ENCODE results near the gene ZNF385C. TPM values are rescaled to one million over a fixed set of nuclear protein-coding genes. Genes with fewer than 3 reads are reported as not detected.

ZNF385C gene
- total RNA-seq, 1 experiment from 2014 or later, result 1.1 TPM

GRCh38 chr17:42061646-42062487 is 36.4 kb downstream of the ZNF385C start:
- no peak for ATAC-seq
- Histone ChIP-seq H3K27ac (ENCODE audit: low read depth, low read length) (no peak overlapping the region), H3K4me1 (ENCODE audit: control insufficient read depth in 1 of 2, insufficient read depth in 2 of 2, low read length in 2 of 2) (peaks cover 2 to 5% of the 10 kb centered on the region in 2 experiments; a peak in 1 of 4 replicates), H3K9ac (ENCODE audit: low read length) (no peak overlapping the region), H3K9me3 (ENCODE audit: control insufficient read depth in 1 of 2, insufficient read depth in 1 of 2, low read depth in 1 of 2, low read length in 2 of 2) (no peaks in the 10 kb centered on the region), H2AFZ (ENCODE audit: low read depth, low read length, poor library complexity, severe bottlenecking) (no peak overlapping the region), H4K20me1 (ENCODE audit: insufficient read depth) (no peaks in the 10 kb centered on the region), H3K4me2 (ENCODE audit: low read length) (no peak overlapping the region), H3K27me3 (ENCODE audit: insufficient read depth, low read length) (no peaks in the 10 kb centered on the region), H3K79me2 (ENCODE audit: insufficient read depth, low read length) (no peaks in the 10 kb centered on the region), H3K4me3 (replicated peaks in 1 of 2; ENCODE audit: low read depth in 1 of 2, low read length in 2 of 2) (no peak overlapping the region), H3K9me2 (ENCODE audit: insufficient read depth) (no peaks in the 10 kb centered on the region), H3K36me3 (ENCODE audit: control insufficient read depth in 1 of 2, insufficient read depth in 2 of 2, low read length in 2 of 2) (no peaks in the 10 kb centered on the region)
- RAD21 ChIA-PET (ENCODE audit: low non-redundant PET in 1 of 2, low total read pairs in 2 of 2, uncharacterized antibody in 2 of 2, unreplicated experiment in 2 of 2), result no interaction called here
- no peak for TF ChIP-seq POLR2A (IDR thresholded peaks at IDR 0.05; ENCODE audit: borderline replicate concordance, extremely low read depth, insufficient read depth, insufficient read length)
- no peak for TF ChIP-seq EGR1 (IDR thresholded peaks at IDR 0.05; ENCODE audit: low read depth)
- TF ChIP-seq RAD21 (IDR thresholded peaks at IDR 0.05; ENCODE audit: low read depth), result no peak
- TF ChIP-seq EZH2phosphoT487 (IDR thresholded peaks at IDR 0.05; ENCODE audit: borderline replicate concordance), result no peak
- no peak for TF ChIP-seq ZNF274 (IDR thresholded peaks at IDR 0.05; ENCODE audit: low read depth, low read length)
- TF ChIP-seq, protein P1, sequence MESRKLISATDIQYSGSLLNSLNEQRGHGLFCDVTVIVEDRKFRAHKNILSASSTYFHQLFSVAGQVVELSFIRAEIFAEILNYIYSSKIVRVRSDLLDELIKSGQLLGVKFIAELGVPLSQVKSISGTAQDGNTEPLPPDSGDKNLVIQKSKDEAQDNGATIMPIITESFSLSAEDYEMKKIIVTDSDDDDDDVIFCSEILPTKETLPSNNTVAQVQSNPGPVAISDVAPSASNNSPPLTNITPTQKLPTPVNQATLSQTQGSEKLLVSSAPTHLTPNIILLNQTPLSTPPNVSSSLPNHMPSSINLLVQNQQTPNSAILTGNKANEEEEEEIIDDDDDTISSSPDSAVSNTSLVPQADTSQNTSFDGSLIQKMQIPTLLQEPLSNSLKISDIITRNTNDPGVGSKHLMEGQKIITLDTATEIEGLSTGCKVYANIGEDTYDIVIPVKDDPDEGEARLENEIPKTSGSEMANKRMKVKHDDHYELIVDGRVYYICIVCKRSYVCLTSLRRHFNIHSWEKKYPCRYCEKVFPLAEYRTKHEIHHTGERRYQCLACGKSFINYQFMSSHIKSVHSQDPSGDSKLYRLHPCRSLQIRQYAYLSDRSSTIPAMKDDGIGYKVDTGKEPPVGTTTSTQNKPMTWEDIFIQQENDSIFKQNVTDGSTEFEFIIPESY (IDR thresholded peaks at IDR 0.05; ENCODE audit: extremely low read depth, insufficient replicate concordance, low read length), result no peak
- no peak for TF ChIP-seq ELF1 (IDR thresholded peaks at IDR 0.05; ENCODE audit: borderline replicate concordance, low read depth)
- no peak for TF ChIP-seq ATF3 (IDR thresholded peaks at IDR 0.05)
- no peak for TF ChIP-seq SIN3A (IDR thresholded peaks at IDR 0.05; ENCODE audit: low read depth)
- no peak for TF ChIP-seq EZH2 (IDR thresholded peaks at IDR 0.05)
- TF ChIP-seq, protein P2, sequence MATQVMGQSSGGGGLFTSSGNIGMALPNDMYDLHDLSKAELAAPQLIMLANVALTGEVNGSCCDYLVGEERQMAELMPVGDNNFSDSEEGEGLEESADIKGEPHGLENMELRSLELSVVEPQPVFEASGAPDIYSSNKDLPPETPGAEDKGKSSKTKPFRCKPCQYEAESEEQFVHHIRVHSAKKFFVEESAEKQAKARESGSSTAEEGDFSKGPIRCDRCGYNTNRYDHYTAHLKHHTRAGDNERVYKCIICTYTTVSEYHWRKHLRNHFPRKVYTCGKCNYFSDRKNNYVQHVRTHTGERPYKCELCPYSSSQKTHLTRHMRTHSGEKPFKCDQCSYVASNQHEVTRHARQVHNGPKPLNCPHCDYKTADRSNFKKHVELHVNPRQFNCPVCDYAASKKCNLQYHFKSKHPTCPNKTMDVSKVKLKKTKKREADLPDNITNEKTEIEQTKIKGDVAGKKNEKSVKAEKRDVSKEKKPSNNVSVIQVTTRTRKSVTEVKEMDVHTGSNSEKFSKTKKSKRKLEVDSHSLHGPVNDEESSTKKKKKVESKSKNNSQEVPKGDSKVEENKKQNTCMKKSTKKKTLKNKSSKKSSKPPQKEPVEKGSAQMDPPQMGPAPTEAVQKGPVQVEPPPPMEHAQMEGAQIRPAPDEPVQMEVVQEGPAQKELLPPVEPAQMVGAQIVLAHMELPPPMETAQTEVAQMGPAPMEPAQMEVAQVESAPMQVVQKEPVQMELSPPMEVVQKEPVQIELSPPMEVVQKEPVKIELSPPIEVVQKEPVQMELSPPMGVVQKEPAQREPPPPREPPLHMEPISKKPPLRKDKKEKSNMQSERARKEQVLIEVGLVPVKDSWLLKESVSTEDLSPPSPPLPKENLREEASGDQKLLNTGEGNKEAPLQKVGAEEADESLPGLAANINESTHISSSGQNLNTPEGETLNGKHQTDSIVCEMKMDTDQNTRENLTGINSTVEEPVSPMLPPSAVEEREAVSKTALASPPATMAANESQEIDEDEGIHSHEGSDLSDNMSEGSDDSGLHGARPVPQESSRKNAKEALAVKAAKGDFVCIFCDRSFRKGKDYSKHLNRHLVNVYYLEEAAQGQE (IDR thresholded peaks at IDR 0.05; ENCODE audit: low read depth), result no peak
- TF ChIP-seq, protein P3, sequence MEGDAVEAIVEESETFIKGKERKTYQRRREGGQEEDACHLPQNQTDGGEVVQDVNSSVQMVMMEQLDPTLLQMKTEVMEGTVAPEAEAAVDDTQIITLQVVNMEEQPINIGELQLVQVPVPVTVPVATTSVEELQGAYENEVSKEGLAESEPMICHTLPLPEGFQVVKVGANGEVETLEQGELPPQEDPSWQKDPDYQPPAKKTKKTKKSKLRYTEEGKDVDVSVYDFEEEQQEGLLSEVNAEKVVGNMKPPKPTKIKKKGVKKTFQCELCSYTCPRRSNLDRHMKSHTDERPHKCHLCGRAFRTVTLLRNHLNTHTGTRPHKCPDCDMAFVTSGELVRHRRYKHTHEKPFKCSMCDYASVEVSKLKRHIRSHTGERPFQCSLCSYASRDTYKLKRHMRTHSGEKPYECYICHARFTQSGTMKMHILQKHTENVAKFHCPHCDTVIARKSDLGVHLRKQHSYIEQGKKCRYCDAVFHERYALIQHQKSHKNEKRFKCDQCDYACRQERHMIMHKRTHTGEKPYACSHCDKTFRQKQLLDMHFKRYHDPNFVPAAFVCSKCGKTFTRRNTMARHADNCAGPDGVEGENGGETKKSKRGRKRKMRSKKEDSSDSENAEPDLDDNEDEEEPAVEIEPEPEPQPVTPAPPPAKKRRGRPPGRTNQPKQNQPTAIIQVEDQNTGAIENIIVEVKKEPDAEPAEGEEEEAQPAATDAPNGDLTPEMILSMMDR (IDR thresholded peaks at IDR 0.05 in 2 of 3, conservative IDR thresholded peaks at IDR 0.05 in 1 of 3; ENCODE audit: borderline replicate concordance in 1 of 3, insufficient read depth in 1 of 3, low read depth in 2 of 3, low read length in 2 of 3), result no peak
- TF ChIP-seq MAX (IDR thresholded peaks at IDR 0.05), result no peak
- no peak for TF ChIP-seq SRF (IDR thresholded peaks at IDR 0.05; ENCODE audit: low read depth)
- no peak for TF ChIP-seq CBX3 (IDR thresholded peaks at IDR 0.05; ENCODE audit: low read depth)
- POLR2A ChIA-PET, result no interaction called here
- no TSS peak for BruUV-seq (replicated peaks)
- no peak for DNase-seq (ENCODE audit: low read depth, low spot score)
- intact Hi-C loops (cut with micrococcal nuclease), result no loop called here
- CTCF ChIA-PET, result interaction anchor here (1.1 to 1.4 kb wide), 2 partner anchors 44 to 47 kb away, joined by 3 to 4 read pairs; partner anchors contain the start of gene DNAJC7
